OCI-LY7 (cell line): ENCODE results near the gene CCHCR1. TPM values are rescaled to one million over a fixed set of nuclear protein-coding genes. Genes with fewer than 3 reads are reported as not detected.

Experiments used
- BruUV-seq: library from RNA; stranded (reverse); fragments of 400-500 nt; replicated peaks from 2 replicates; lab custom pipeline; 2021; lab: Mats Ljungman, UMichigan
- CTCF ChIA-PET: fragments of 300-600 bp; sonication (Branson Sonifier 250); formaldehyde crosslinking; loops from one replicate; lab custom pipeline; 2022; ENCODE audit warnings: antibody characterized with exemption; ENCODE audit not compliant: unreplicated experiment; lab: Charles Lee
- POLR2A ChIA-PET: fragments of 300-600 bp; sonication (Branson Sonifier 250); formaldehyde crosslinking; loops from one replicate; lab custom pipeline; 2022; ENCODE audit warnings: antibody characterized with exemption; lab: Charles Lee
- DNase-seq: peaks from one replicate; pipeline ENCODE4 v3.0.0-alpha.2; 2015; ENCODE audit warnings: low spot score
- H2AFZ ChIP-seq: fragments of 200-600 bp; sonication (generic), shearing (Covaris generic); 2 replicates; pipeline ENCODE4 v1.6.1; 2014; ENCODE audit warnings: mild to moderate bottlenecking, antibody characterized with exemption, low read length, moderate library complexity
- H3K27ac ChIP-seq: fragments of 200-600 bp; sonication (generic); 2 replicates; pipeline ENCODE4 v1.5.1; 2014; ENCODE audit warnings: mixed run types, low read depth, mild to moderate bottlenecking, moderate library complexity, low read length, inconsistent platforms; ENCODE audit not compliant: poor library complexity, severe bottlenecking
- H3K36me3 ChIP-seq: fragments of 200-600 bp; sonication (generic); 2 replicates; pipeline ENCODE4 v1.6.1; 2014; ENCODE audit warnings: mild to moderate bottlenecking, antibody characterized with exemption, low read length, moderate library complexity, mixed read lengths; ENCODE audit not compliant: insufficient read depth
- H3K4me1 ChIP-seq: fragments of 200-600 bp; sonication (generic); 2 replicates; pipeline ENCODE4 v1.5.1; 2014; ENCODE audit warnings: mild to moderate bottlenecking, low read length; ENCODE audit not compliant: insufficient read depth, poor library complexity, severe bottlenecking
- H3K4me2 ChIP-seq: fragments of 200-600 bp; sonication (generic); 2 replicates; pipeline ENCODE4 v1.6.1; 2014; ENCODE audit warnings: mild to moderate bottlenecking, low read length
- H3K4me3 ChIP-seq: fragments of 200-600 bp; sonication (generic); 2 replicates; pipeline ENCODE4 v1.5.1; 2014; ENCODE audit warnings: mild to moderate bottlenecking, low read depth, low read length; ENCODE audit not compliant: poor library complexity, severe bottlenecking
- H3K79me2 ChIP-seq: fragments of 200-600 bp; sonication (generic); 2 replicates; pipeline ENCODE4 v1.6.1; 2016; ENCODE audit warnings: low read depth, mild to moderate bottlenecking, low read length, moderate library complexity, mixed read lengths; ENCODE audit not compliant: insufficient read depth
- H3K9me2 ChIP-seq: fragments of 200-600 bp; sonication (generic); 2 replicates; pipeline ENCODE4 v1.6.1; 2016; ENCODE audit warnings: mild to moderate bottlenecking, low read length, mixed read lengths; ENCODE audit not compliant: insufficient read depth
- H3K9me3 ChIP-seq: fragments of 200-600 bp; sonication (generic); 2 replicates; pipeline ENCODE4 v1.6.1; 2014; ENCODE audit warnings: mild to moderate bottlenecking, mixed run types, low read length, mixed read lengths
- H4K20me1 ChIP-seq: fragments of 200-600 bp; sonication (generic); 2 replicates; pipeline ENCODE4 v1.6.1; 2014; ENCODE audit warnings: mild to moderate bottlenecking, antibody characterized with exemption, low read length, moderate library complexity, mixed read lengths; ENCODE audit not compliant: insufficient read depth
- CTCF ChIP-seq: fragments of 200-600 bp; sonication (generic); conservative IDR thresholded peaks from 2 replicates; pipeline ENCODE4 v1.5.1; 2014; ENCODE audit warnings: mild to moderate bottlenecking, antibody characterized with exemption, low read length, moderate library complexity, mixed read lengths
- EZH2phosphoT487 ChIP-seq: fragments of 200-600 bp; sonication (generic); IDR thresholded peaks from 2 replicates; pipeline ENCODE4 v1.6.1; 2018; ENCODE audit warnings: low read depth, borderline replicate concordance, mild to moderate bottlenecking, mixed run types, antibody characterized with exemption, low read length, moderate library complexity, mixed read lengths
- intact Hi-C: fragments of 100-400 bp; cut with micrococcal nuclease; formaldehyde crosslinking; loops from one replicate; pipeline ENCODE4 v1.10.0; 2022; ENCODE audit not compliant: unreplicated experiment
- total RNA-seq, 2 experiments: library from RNA; depleted of rRNA in 1 of 2; stranded (reverse); fragments of >200 nt in 1 of 2; shearing (Covaris generic) in 1 of 2; gene quantifications; 2 replicates each; pipeline ENCODE4 v1.2.3, GENCODE V29; 2014 to 2022

Gene CCHCR1
- total RNA-seq, 2 experiments from 2014 or later = 23.9 to 33.0 TPM

- ChIA-PET POLR2A (no interaction called here), CTCF (interaction anchor here (0.6 kb wide), 1 partner anchor 172 kb away, joined by 3 read pairs; no protein-coding TSS in a partner anchor)
- H3K79me2 ChIP-seq = no peaks in the 10 kb centered on the region
- no peak overlapping the region for H3K4me2 ChIP-seq
- intact Hi-C loops = no loop called here
- TF ChIP-seq EZH2phosphoT487 (no peak), CTCF (no peak)
- no peak overlapping the region for H3K27ac ChIP-seq
- no peak overlapping the region for H3K4me3 ChIP-seq
- no peaks in the 10 kb centered on the region for H3K9me3 ChIP-seq
- peaks cover 4% of the 10 kb centered on the region for H3K4me1 ChIP-seq
- no peaks in the 10 kb centered on the region for H3K36me3 ChIP-seq
- BruUV-seq = no TSS peak
- no peaks in the 10 kb centered on the region for H3K9me2 ChIP-seq
- no peak overlapping the region for H2AFZ ChIP-seq
- H4K20me1 ChIP-seq = no peaks in the 10 kb centered on the region
- no peak for DNase-seq
Measured at GRCh38 chr6:31132806-31133205, 24.8 kb downstream of the CCHCR1 start.

GRCh38 chr6:31131595-31131994, 26.0 kb downstream of the CCHCR1 start:
- intact Hi-C loops = no loop called here
- Histone ChIP-seq H3K27ac (no peak overlapping the region), H3K4me1 (no peaks in the 10 kb centered on the region), H3K4me2 (no peak overlapping the region), H3K79me2 (no peaks in the 10 kb centered on the region), H4K20me1 (no peaks in the 10 kb centered on the region), H2AFZ (no peak overlapping the region), H3K36me3 (no peaks in the 10 kb centered on the region), H3K9me3 (no peaks in the 10 kb centered on the region), H3K9me2 (no peaks in the 10 kb centered on the region), H3K4me3 (no peak overlapping the region)
- BruUV-seq = no TSS peak
- ChIA-PET CTCF (no interaction called here), POLR2A (interaction anchor here (0.6 kb wide), 1 partner anchor 16 kb away, joined by 3 read pairs; no protein-coding TSS in a partner anchor)
- TF ChIP-seq EZH2phosphoT487 (no peak), CTCF (no peak)
- DNase-seq = no peak

GRCh38 chr6:31130751-31131150, 26.9 kb downstream of the CCHCR1 start:
- H3K79me2 ChIP-seq = no peaks in the 10 kb centered on the region
- CTCF ChIA-PET = interaction anchor here (0.5 kb wide), 1 partner anchor 247 kb away, joined by 12 read pairs; no protein-coding TSS in a partner anchor
- DNase-seq = no peak
- H3K27ac ChIP-seq = no peak overlapping the region
- H2AFZ ChIP-seq = no peak overlapping the region
- no peaks in the 10 kb centered on the region for H3K4me1 ChIP-seq
- POLR2A ChIA-PET = no interaction called here
- H3K4me3 ChIP-seq = no peak overlapping the region
- no peaks in the 10 kb centered on the region for H4K20me1 ChIP-seq
- no peaks in the 10 kb centered on the region for H3K36me3 ChIP-seq
- TF ChIP-seq CTCF = no peak
- no peak for TF ChIP-seq EZH2phosphoT487
- H3K9me3 ChIP-seq = no peaks in the 10 kb centered on the region
- no peak overlapping the region for H3K4me2 ChIP-seq
- H3K9me2 ChIP-seq = no peaks in the 10 kb centered on the region
- intact Hi-C loops = no loop called here
- no TSS peak for BruUV-seq
